Mesenchymal stem cell (in vitro differentiated cells and primary cell): ENCODE measurements around the gene PAGE4.

Experiments used
- DNase-seq: peaks from one replicate; pipeline ENCODE4 v3.0.0-alpha.2; 2013
- H2AFZ ChIP-seq: one replicate; pipeline ENCODE4 v1.6.1; 2013; ENCODE audit warnings: low read depth, mild to moderate bottlenecking, control low read depth, inconsistent platforms, low read length, moderate library complexity
- H2AK5ac ChIP-seq: 2 replicates; pipeline ENCODE4 v1.6.1; 2013; ENCODE audit warnings: low read length, moderate library complexity, mild to moderate bottlenecking, inconsistent platforms; ENCODE audit not compliant: severe bottlenecking
- H2BK120ac ChIP-seq: one replicate; pipeline ENCODE4 v1.6.1; 2013; ENCODE audit warnings: low read depth, mild to moderate bottlenecking, inconsistent platforms, low read length, moderate library complexity
- H2BK12ac ChIP-seq, 2 experiments: one replicate each; pipeline ENCODE4 v1.6.1; 2013; ENCODE audit warnings: inconsistent platforms in 2 of 2, low read length in 2 of 2, mild to moderate bottlenecking in 2 of 2, moderate library complexity in 2 of 2, control low read depth in 1 of 2
- H2BK15ac ChIP-seq: one replicate; pipeline ENCODE4 v1.6.1; 2013; ENCODE audit warnings: mild to moderate bottlenecking, low read depth, inconsistent platforms; ENCODE audit not compliant: poor library complexity, severe bottlenecking
- H2BK5ac ChIP-seq: 2 replicates; pipeline ENCODE4 v1.6.1; 2013; ENCODE audit warnings: low read depth, mild to moderate bottlenecking, low read length, control low read depth, inconsistent platforms; ENCODE audit not compliant: poor library complexity, severe bottlenecking
- H3K14ac ChIP-seq, 2 experiments: one replicate each; pipeline ENCODE4 v1.6.1; 2013; ENCODE audit warnings: inconsistent platforms in 2 of 2, low read length in 2 of 2, control low read depth in 1 of 2, mild to moderate bottlenecking in 1 of 2, moderate library complexity in 1 of 2
- H3K18ac ChIP-seq, 2 experiments: one replicate each; pipeline ENCODE4 v1.6.1; 2013; ENCODE audit warnings: inconsistent platforms in 2 of 2, low read length in 2 of 2, control low read depth in 1 of 2, low read depth in 1 of 2, mild to moderate bottlenecking in 1 of 2
- H3K23ac ChIP-seq, 2 experiments: one replicate each; pipeline ENCODE4 v1.6.1; 2013; ENCODE audit warnings: inconsistent platforms in 2 of 2, low read length in 2 of 2, mild to moderate bottlenecking in 2 of 2, moderate library complexity in 2 of 2, control low read depth in 1 of 2
- H3K27ac ChIP-seq: 2 replicates; pipeline ENCODE4 v1.5.1; 2013; ENCODE audit warnings: mild to moderate bottlenecking, moderate library complexity, low read length, control low read depth, inconsistent platforms; ENCODE audit not compliant: poor library complexity, severe bottlenecking
- H3K27me3 ChIP-seq, 2 experiments: 2 replicates each; pipeline versions ENCODE4 v1.6.1 to v1.7.0; 2013; ENCODE audit warnings: low read length in 2 of 2, mild to moderate bottlenecking in 2 of 2, moderate library complexity in 2 of 2, control low read depth in 1 of 2, inconsistent platforms in 1 of 2; ENCODE audit not compliant: control insufficient read depth in 1 of 2, insufficient read depth in 1 of 2
- H3K36me3 ChIP-seq, 2 experiments: 2 replicates each; pipeline versions ENCODE4 v1.6.1 to v1.7.0; 2013; ENCODE audit warnings: low read length in 2 of 2, control low read depth in 1 of 2, inconsistent platforms in 1 of 2, low read depth in 1 of 2, mild to moderate bottlenecking in 1 of 2; ENCODE audit not compliant: insufficient read depth in 2 of 2, control insufficient read depth in 1 of 2
- H3K4ac ChIP-seq, 2 experiments: one replicate each; pipeline ENCODE4 v1.6.1; 2013; ENCODE audit warnings: inconsistent platforms in 2 of 2, low read length in 2 of 2, mild to moderate bottlenecking in 2 of 2, moderate library complexity in 2 of 2, control low read depth in 1 of 2, low read depth in 1 of 2
- H3K4me1 ChIP-seq: 2 replicates; pipeline ENCODE4 v1.6.1; 2013; ENCODE audit warnings: low read depth, low read length, control low read depth; ENCODE audit not compliant: control insufficient read depth, insufficient read depth
- H3K4me2 ChIP-seq: 2 replicates; pipeline ENCODE4 v1.6.1; 2013; ENCODE audit warnings: low read length, mild to moderate bottlenecking, inconsistent platforms; ENCODE audit not compliant: poor library complexity, severe bottlenecking
- H3K4me3 ChIP-seq, 2 experiments: 2 replicates each; pipeline versions ENCODE4 v1.5.1 to v1.7.0; 2013; ENCODE audit warnings: low read length in 2 of 2, mild to moderate bottlenecking in 2 of 2, control low read depth in 1 of 2, low read depth in 1 of 2; ENCODE audit not compliant: insufficient read depth in 1 of 2
- H3K79me1 ChIP-seq: replicated peaks from 2 replicates; pipeline ENCODE4 v1.6.1; 2013; ENCODE audit warnings: mild to moderate bottlenecking, control low read depth, low read length, inconsistent platforms; ENCODE audit not compliant: poor library complexity, severe bottlenecking
- H3K9ac ChIP-seq: 2 replicates; pipeline ENCODE4 v1.7.0; 2013; ENCODE audit warnings: mild to moderate bottlenecking, low read length, moderate library complexity
- H3K9me3 ChIP-seq: 2 replicates; pipeline ENCODE4 v1.7.0; 2013; ENCODE audit warnings: mild to moderate bottlenecking, low read length; ENCODE audit not compliant: control insufficient read depth
- H4K8ac ChIP-seq: one replicate; pipeline ENCODE4 v1.6.1; 2013; ENCODE audit warnings: inconsistent platforms, mild to moderate bottlenecking, low read length, moderate library complexity
- H4K91ac ChIP-seq: one replicate; pipeline ENCODE4 v1.6.1; 2013; ENCODE audit warnings: mild to moderate bottlenecking, low read length, inconsistent platforms
- WGBS: methylation state at CpG from one replicate; pipeline ENCODE4 v1.1.7; 2013; ENCODE audit warnings: mixed read lengths; 5-methylcytosine and 5-hydroxymethylcytosine counted together

The PAGE4 gene

DNA sequence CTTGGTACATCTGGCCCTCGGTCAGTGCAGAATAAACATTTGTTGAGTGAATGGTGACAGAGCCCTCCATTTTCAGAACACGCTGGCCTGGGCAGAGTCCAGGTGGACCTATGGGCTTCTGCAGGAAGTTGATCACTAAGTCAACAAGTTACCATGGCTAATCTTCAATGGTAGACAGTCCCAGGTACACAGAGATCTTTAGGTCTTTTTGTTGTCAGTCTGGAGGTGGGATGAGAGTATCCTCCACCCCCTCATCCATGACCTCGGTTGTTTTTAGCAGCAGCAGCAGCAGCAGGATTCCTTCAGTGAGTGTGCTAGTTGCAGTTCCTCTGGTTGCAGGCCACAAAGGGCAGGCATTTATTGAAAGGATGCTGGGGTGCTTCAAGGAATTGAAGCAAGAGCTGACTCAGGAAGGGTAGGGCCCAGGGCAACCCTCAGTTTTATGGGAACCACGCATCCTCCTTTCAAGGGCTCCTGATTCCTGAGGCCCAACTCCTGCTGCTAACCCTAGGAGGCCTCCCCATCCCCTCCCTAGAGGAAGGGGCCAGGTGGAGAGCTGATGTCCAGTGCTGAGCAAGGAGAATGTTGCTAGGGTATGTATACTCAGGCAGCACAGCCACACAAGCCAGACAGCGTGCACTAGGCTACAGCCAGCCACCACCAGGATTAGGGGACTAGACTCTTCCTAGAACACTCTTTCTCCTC, 48.4 kb downstream of the PAGE4 start:
- H4K91ac ChIP-seq, result no peak overlapping the region
- H3K4me3 ChIP-seq, result peak overlapping the region in 1 of 2 experiments; percentile 77
- no peak overlapping the region for H2AK5ac ChIP-seq
- H3K23ac ChIP-seq, result no peak overlapping the region
- peaks cover 6% of the 10 kb centered on the region in 2 experiments for H3K36me3 ChIP-seq
- 80% methylated on average over 4 of the region's 5 CpGs for WGBS
- H2BK120ac ChIP-seq, result no peak overlapping the region
- no peaks in the 10 kb centered on the region for H3K9me3 ChIP-seq
- no peak overlapping the region for H2AFZ ChIP-seq
- H3K4me2 ChIP-seq, result no peak overlapping the region
- H3K18ac ChIP-seq, result no peak overlapping the region
- peak overlapping the region; percentile 79 for H3K9ac ChIP-seq
- H3K27me3 ChIP-seq, result no peaks in the 10 kb centered on the region
- no peak overlapping the region for H2BK5ac ChIP-seq
- no peak overlapping the region for H3K4ac ChIP-seq
- H3K27ac ChIP-seq, result no peak overlapping the region
- H2BK15ac ChIP-seq, result no peak overlapping the region
- peaks cover 10% of the 10 kb centered on the region for H3K79me1 ChIP-seq
- DNase-seq, result no peak
- H3K4me1 ChIP-seq, result peaks cover 14% of the 10 kb centered on the region
- H2BK12ac ChIP-seq, result peak overlapping the region in 1 of 2 experiments; percentile 37
- no peak overlapping the region for H4K8ac ChIP-seq
- H3K14ac ChIP-seq, result no peak overlapping the region

GRCh38 chrX:49878128-49878833, 49.2 kb downstream of the PAGE4 start:
- no peaks in the 10 kb centered on the region for H3K27me3 ChIP-seq
- DNase-seq, result no peak
- H2BK5ac ChIP-seq, result no peak overlapping the region
- H3K18ac ChIP-seq, result peak overlapping the region; percentile 34 to 54
- no peak overlapping the region for H2BK120ac ChIP-seq
- H3K79me1 ChIP-seq, result peaks cover 13% of the 10 kb centered on the region
- peak overlapping the region; percentile 68 for H3K4me2 ChIP-seq
- 86% methylated on average over 3 of the region's 28 CpGs for WGBS
- peak overlapping the region; percentile 79 for H3K9ac ChIP-seq
- H4K91ac ChIP-seq, result peak overlapping the region; percentile 39
- H3K36me3 ChIP-seq, result peaks cover 6 to 8% of the 10 kb centered on the region in 2 experiments
- peak overlapping the region; percentile 79 for H3K27ac ChIP-seq
- peak overlapping the region; percentile 35 for H4K8ac ChIP-seq
- H2BK15ac ChIP-seq, result no peak overlapping the region
- H3K4ac ChIP-seq, result peak overlapping the region in 1 of 2 experiments; percentile 59
- no peaks in the 10 kb centered on the region for H3K9me3 ChIP-seq
- peak overlapping the region; percentile 49 for H2AFZ ChIP-seq
- H2AK5ac ChIP-seq, result no peak overlapping the region
- H3K23ac ChIP-seq, result no peak overlapping the region
- H3K4me3 ChIP-seq, result peak overlapping the region; percentile 51 to 77
- peak overlapping the region in 1 of 2 experiments; percentile 75 for H3K14ac ChIP-seq
- H2BK12ac ChIP-seq, result no peak overlapping the region
- H3K4me1 ChIP-seq, result peaks cover 15% of the 10 kb centered on the region

GRCh38 chrX:49878834-49879655, 49.9 kb downstream of the PAGE4 start, which contains the start of gene USP27X:
Gene USP27X, plus strand, starts transcription at chrX:49879484. Its CDS starts 824 bp downstream, at chrX:49880308.
- Histone ChIP-seq H3K4me3 (peak within 1 kb of the TSS; percentile 70 to 77), H3K4ac (peak within 1 kb of the TSS in 1 of 2 experiments; percentile 59), H2AFZ (peak within 1 kb of the TSS; percentile 49), H3K9me3 (no peaks in the 10 kb centered on the region), H4K91ac (peak within 1 kb of the TSS; percentile 39), H2BK12ac (no peak within 1 kb of the TSS), H2AK5ac (no peak within 1 kb of the TSS), H3K4me2 (peak within 1 kb of the TSS; percentile 68), H4K8ac (peak within 1 kb of the TSS; percentile 77), H3K18ac (peak within 1 kb of the TSS; percentile 73 to 79), H2BK120ac (peak within 1 kb of the TSS; percentile 61), H2BK15ac (peak within 1 kb of the TSS; percentile 69), H3K9ac (peak within 1 kb of the TSS; percentile 79), H3K36me3 (peaks cover 6 to 8% of the 10 kb centered on the region in 2 experiments), H3K23ac (no peak within 1 kb of the TSS), H3K27ac (peak within 1 kb of the TSS; percentile 79), H3K27me3 (no peaks in the 10 kb centered on the region), H2BK5ac (peak within 1 kb of the TSS; percentile 90), H3K4me1 (peaks cover 15% of the 10 kb centered on the region), H3K14ac (peak within 1 kb of the TSS in 1 of 2 experiments; percentile 75), H3K79me1 (peaks cover 13% of the 10 kb centered on the region)
- 0% methylated on average over 11 of the region's 60 CpGs for WGBS
- peak; percentile 92 for DNase-seq
